Skeletal muscle satellite cell (primary cell): ENCODE measurements around the gene BMERB1.
"Not testable (repeated sequence)": the region's sequence is repeated elsewhere in the genome, so short reads cannot be mapped to it uniquely, and the experiment has no call there.

Experiments
- H3K27me3 ChIP-seq: 2 replicates; pipeline ENCODE4 v1.7.0; 2013; ENCODE audit warnings: low read length; ENCODE audit not compliant: control insufficient read depth, insufficient read depth
- H3K36me3 ChIP-seq: 2 replicates; pipeline ENCODE4 v1.7.0; 2013; ENCODE audit warnings: mild to moderate bottlenecking, control low read depth, low read length; ENCODE audit not compliant: insufficient read depth
- H3K4me1 ChIP-seq: 2 replicates; pipeline ENCODE4 v1.7.0; 2013; ENCODE audit warnings: low read length; ENCODE audit not compliant: control insufficient read depth, insufficient read depth
- H3K4me2 ChIP-seq: 2 replicates; pipeline ENCODE4 v1.7.0; 2013; ENCODE audit warnings: mild to moderate bottlenecking, low read length
- H3K4me3 ChIP-seq: 2 replicates; pipeline ENCODE4 v1.7.0; 2013; ENCODE audit warnings: low read length
- H3K9ac ChIP-seq: 2 replicates; pipeline ENCODE4 v1.7.0; 2013; ENCODE audit warnings: mild to moderate bottlenecking, low read depth, low read length, moderate library complexity
- H3K9me3 ChIP-seq: replicated peaks from 2 replicates; pipeline ENCODE4 v1.7.0; 2013; ENCODE audit warnings: mild to moderate bottlenecking, control low read depth, low read length

BMERB1 gene

GRCh38 chr16:15532825-15533224, 98.4 kb downstream of the BMERB1 start:
- H3K9ac ChIP-seq = no peak overlapping the region
- H3K4me3 ChIP-seq = no peak overlapping the region
- H3K27me3 ChIP-seq = no peaks in the 10 kb centered on the region
- H3K36me3 ChIP-seq = peaks cover 5% of the 10 kb centered on the region
- H3K4me1 ChIP-seq = no peaks in the 10 kb centered on the region
- H3K9me3 ChIP-seq = no peaks in the 10 kb centered on the region
- H3K4me2 ChIP-seq = no peak overlapping the region

GRCh38 chr16:15533386-15533785, 99.0 kb downstream of the BMERB1 start:
- Histone ChIP-seq H3K4me3 (no peak overlapping the region), H3K4me1 (no peaks in the 10 kb centered on the region), H3K36me3 (peaks cover 5% of the 10 kb centered on the region), H3K4me2 (no peak overlapping the region), H3K9me3 (no peaks in the 10 kb centered on the region), H3K9ac (no peak overlapping the region), H3K27me3 (no peaks in the 10 kb centered on the region)

- H3K36me3 ChIP-seq = peaks cover 5% of the 10 kb centered on the region
- H3K4me3 ChIP-seq = no peak overlapping the region
- no peaks in the 10 kb centered on the region for H3K4me1 ChIP-seq
- H3K4me2 ChIP-seq = no peak overlapping the region
- H3K27me3 ChIP-seq = no peaks in the 10 kb centered on the region
- no peaks in the 10 kb centered on the region for H3K9me3 ChIP-seq
- no peak overlapping the region for H3K9ac ChIP-seq
Observed at GRCh38 chr16:15535772-15536171, 101.4 kb downstream of the BMERB1 start.

- H3K27me3 ChIP-seq = no peaks in the 10 kb centered on the region
- H3K4me1 ChIP-seq = no peaks in the 10 kb centered on the region
- H3K36me3 ChIP-seq = peaks cover 5% of the 10 kb centered on the region
- no peak overlapping the region for H3K4me2 ChIP-seq
- no peaks in the 10 kb centered on the region for H3K9me3 ChIP-seq
- no peak overlapping the region for H3K4me3 ChIP-seq
- H3K9ac ChIP-seq = no peak overlapping the region
Observed at GRCh38 chr16:15536843-15537242, 102.5 kb downstream of the BMERB1 start.

- no peaks in the 10 kb centered on the region for H3K4me1 ChIP-seq
- H3K4me2 ChIP-seq = no peak overlapping the region
- no peaks in the 10 kb centered on the region for H3K27me3 ChIP-seq
- no peak overlapping the region for H3K4me3 ChIP-seq
- peaks cover 5% of the 10 kb centered on the region for H3K36me3 ChIP-seq
- no peaks in the 10 kb centered on the region for H3K9me3 ChIP-seq
- H3K9ac ChIP-seq = no peak overlapping the region
Observed at GRCh38 chr16:15538507-15538906, 104.1 kb downstream of the BMERB1 start.

GRCh38 chr16:15539197-15539596, 104.8 kb downstream of the BMERB1 start:
- Histone ChIP-seq H3K4me3 (no peak overlapping the region), H3K4me1 (no peaks in the 10 kb centered on the region)

GRCh38 chr16:15542261-15542660, 107.9 kb downstream of the BMERB1 start:
- H3K27me3 ChIP-seq = no peaks in the 10 kb centered on the region
- H3K9ac ChIP-seq = no peak overlapping the region
- H3K4me2 ChIP-seq = no peak overlapping the region
- no peaks in the 10 kb centered on the region for H3K4me1 ChIP-seq
- no peaks in the 10 kb centered on the region for H3K9me3 ChIP-seq
- H3K4me3 ChIP-seq = no peak overlapping the region
- no peaks in the 10 kb centered on the region for H3K36me3 ChIP-seq

More at GRCh38 chr16:15539197-15539596, 104.8 kb downstream of the BMERB1 start:
- no peaks in the 10 kb centered on the region for H3K9me3 ChIP-seq
- H3K4me2 ChIP-seq = no peak overlapping the region
- H3K27me3 ChIP-seq = no peaks in the 10 kb centered on the region
- no peak overlapping the region for H3K9ac ChIP-seq
- peaks cover 5% of the 10 kb centered on the region for H3K36me3 ChIP-seq

GRCh38 chr16:15542734-15543347, 108.5 kb downstream of the BMERB1 start:
- H3K27me3 ChIP-seq = no peaks in the 10 kb centered on the region
- H3K4me2 ChIP-seq = no peak overlapping the region
- H3K9ac ChIP-seq = no peak overlapping the region
- H3K36me3 ChIP-seq = no peaks in the 10 kb centered on the region
- H3K9me3 ChIP-seq = no peaks in the 10 kb centered on the region
- H3K4me3 ChIP-seq = no peak overlapping the region
- H3K4me1 ChIP-seq = no peaks in the 10 kb centered on the region

GRCh38 chr16:15544405-15544804, 110.0 kb downstream of the BMERB1 start:
- Histone ChIP-seq H3K36me3 (no peaks in the 10 kb centered on the region), H3K4me3 (no peak overlapping the region), H3K4me1 (no peaks in the 10 kb centered on the region), H3K4me2 (no peak overlapping the region), H3K9ac (no peak overlapping the region), H3K27me3 (no peaks in the 10 kb centered on the region), H3K9me3 (no peaks in the 10 kb centered on the region)

GRCh38 chr16:15545544-15545943, 111.2 kb downstream of the BMERB1 start:
- Histone ChIP-seq H3K36me3 (no peaks in the 10 kb centered on the region), H3K4me2 (no peak overlapping the region), H3K27me3 (no peaks in the 10 kb centered on the region), H3K4me1 (no peaks in the 10 kb centered on the region), H3K4me3 (no peak overlapping the region), H3K9me3 (no peaks in the 10 kb centered on the region), H3K9ac (no peak overlapping the region)

- not testable (repeated sequence) for H3K27me3 ChIP-seq, H3K4me2 ChIP-seq, H3K4me1 ChIP-seq, H3K36me3 ChIP-seq, H3K4me3 ChIP-seq, H3K9ac ChIP-seq, H3K9me3 ChIP-seq
Observed at GRCh38 chr16:15547072-15547767, 112.8 kb downstream of the BMERB1 start.

- H3K9ac ChIP-seq = no peak overlapping the region
- no peak overlapping the region for H3K4me2 ChIP-seq
- no peaks in the 10 kb centered on the region for H3K27me3 ChIP-seq
- no peaks in the 10 kb centered on the region for H3K4me1 ChIP-seq
- no peak overlapping the region for H3K4me3 ChIP-seq
- no peaks in the 10 kb centered on the region for H3K9me3 ChIP-seq
- H3K36me3 ChIP-seq = no peaks in the 10 kb centered on the region
Observed at GRCh38 chr16:15547768-15548096, 113.3 kb downstream of the BMERB1 start.
